T1000 (cell line): ENCODE data around the gene STUB1.

Experiments
- DNase-seq: peaks from one replicate; lab custom pipeline; 2025; ENCODE audit warnings: mixed read lengths; lab: John Stamatoyannopoulos, UW

Gene STUB1

DNA sequence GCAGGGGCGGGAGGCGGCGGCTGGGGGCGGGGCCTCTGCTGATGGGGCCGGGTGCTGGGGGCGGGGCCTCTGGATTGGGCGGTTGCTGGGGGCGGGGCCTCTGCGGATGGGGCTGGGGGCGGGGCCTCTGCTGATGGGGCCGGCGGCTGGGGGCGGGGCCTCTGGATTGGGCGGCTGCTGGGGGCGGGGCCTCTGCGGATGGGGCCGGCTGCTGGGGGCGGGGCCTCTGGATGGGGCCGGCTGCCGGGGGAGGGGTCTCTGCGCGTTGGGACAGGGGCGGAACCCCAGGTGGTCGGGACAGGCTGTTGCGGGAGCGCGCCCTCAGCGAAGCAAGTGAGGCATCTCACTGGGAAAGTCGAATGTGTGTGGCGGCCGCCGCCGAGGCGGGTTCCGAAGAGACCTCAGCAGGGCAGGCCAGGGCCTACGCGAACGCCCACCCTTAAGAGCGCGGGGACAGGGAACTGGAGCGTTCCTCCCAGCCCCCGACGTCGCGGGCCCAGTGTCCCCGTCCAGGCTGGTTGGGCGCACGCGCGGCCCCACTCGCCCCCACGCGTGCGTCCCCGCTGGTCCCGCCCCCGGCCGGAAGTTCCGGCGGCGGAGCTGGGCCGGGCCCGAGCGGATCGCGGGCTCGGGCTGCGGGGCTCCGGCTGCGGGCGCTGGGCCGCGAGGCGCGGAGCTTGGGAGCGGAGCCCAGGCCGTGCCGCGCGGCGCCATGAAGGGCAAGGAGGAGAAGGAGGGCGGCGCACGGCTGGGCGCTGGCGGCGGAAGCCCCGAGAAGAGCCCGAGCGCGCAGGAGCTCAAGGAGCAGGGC lies at the start of gene STUB1:
Gene STUB1, plus strand, starts transcription at position 597 of the 811 bp plus-strand sequence. Its CDS starts 116 bp downstream, at position 713.
- DNase-seq = peak; percentile 88

- no peak for DNase-seq
Observed at GRCh38 chr16:630815-631405, 49.3 kb upstream of the STUB1 start, which contains the start of gene WFIKKN1. Gene WFIKKN1 (plus strand): TSS chr16:630985. CDS start chr16:631254, 269 bp downstream.

GRCh38 chr16:631808-632358 lies 48.3 kb upstream of the STUB1 start:
- DNase-seq = no peak

DNA sequence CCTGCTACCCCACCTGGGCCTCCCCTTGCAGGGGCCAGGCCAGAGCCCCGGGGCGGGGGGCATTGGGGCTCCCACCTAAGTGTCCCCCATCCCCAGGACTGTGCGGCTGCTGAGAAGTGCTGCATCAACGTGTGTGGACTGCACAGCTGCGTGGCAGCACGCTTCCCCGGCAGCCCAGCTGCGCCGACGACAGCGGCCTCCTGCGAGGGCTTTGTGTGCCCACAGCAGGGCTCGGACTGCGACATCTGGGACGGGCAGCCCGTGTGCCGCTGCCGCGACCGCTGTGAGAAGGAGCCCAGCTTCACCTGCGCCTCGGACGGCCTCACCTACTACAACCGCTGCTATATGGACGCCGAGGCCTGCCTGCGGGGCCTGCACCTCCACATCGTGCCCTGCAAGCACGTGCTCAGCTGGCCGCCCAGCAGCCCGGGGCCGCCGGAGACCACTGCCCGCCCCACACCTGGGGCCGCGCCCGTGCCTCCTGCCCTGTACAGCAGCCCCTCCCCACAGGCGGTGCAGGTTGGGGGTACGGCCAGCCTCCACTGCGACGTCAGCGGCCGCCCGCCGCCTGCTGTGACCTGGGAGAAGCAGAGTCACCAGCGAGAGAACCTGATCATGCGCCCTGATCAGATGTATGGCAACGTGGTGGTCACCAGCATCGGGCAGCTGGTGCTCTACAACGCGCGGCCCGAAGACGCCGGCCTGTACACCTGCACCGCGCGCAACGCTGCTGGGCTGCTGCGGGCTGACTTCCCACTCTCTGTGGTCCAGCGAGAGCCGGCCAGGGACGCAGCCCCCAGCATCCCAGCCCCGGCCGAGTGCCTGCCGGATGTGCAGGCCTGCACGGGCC lies 47.5 kb upstream of the STUB1 start:
- no peak for DNase-seq

DNA sequence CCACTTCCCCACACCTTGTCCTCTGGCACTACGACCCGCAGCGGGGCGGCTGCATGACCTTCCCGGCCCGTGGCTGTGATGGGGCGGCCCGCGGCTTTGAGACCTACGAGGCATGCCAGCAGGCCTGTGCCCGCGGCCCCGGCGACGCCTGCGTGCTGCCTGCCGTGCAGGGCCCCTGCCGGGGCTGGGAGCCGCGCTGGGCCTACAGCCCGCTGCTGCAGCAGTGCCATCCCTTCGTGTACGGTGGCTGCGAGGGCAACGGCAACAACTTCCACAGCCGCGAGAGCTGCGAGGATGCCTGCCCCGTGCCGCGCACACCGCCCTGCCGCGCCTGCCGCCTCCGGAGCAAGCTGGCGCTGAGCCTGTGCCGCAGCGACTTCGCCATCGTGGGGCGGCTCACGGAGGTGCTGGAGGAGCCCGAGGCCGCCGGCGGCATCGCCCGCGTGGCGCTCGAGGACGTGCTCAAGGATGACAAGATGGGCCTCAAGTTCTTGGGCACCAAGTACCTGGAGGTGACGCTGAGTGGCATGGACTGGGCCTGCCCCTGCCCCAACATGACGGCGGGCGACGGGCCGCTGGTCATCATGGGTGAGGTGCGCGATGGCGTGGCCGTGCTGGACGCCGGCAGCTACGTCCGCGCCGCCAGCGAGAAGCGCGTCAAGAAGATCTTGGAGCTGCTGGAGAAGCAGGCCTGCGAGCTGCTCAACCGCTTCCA lies 46.7 kb upstream of the STUB1 start:
- DNase-seq = no peak

GRCh38 chr16:634051-634670 lies 46.0 kb upstream of the STUB1 start:
- DNase-seq = no peak

GRCh38 chr16:634996-635395 lies 45.2 kb upstream of the STUB1 start:
- DNase-seq = no peak

- DNase-seq = no peak
Observed at GRCh38 chr16:635573-636205, 44.5 kb upstream of the STUB1 start.

GRCh38 chr16:636206-637080 lies 43.8 kb upstream of the STUB1 start, which contains the start of gene METTL26:
Gene METTL26 (minus strand): TSS chr16:636305. CDS start chr16:636290, 15 bp downstream.
- DNase-seq = peak; percentile 95

GRCh38 chr16:637081-638018 lies 42.9 kb upstream of the STUB1 start:
- DNase-seq = no peak

DNA sequence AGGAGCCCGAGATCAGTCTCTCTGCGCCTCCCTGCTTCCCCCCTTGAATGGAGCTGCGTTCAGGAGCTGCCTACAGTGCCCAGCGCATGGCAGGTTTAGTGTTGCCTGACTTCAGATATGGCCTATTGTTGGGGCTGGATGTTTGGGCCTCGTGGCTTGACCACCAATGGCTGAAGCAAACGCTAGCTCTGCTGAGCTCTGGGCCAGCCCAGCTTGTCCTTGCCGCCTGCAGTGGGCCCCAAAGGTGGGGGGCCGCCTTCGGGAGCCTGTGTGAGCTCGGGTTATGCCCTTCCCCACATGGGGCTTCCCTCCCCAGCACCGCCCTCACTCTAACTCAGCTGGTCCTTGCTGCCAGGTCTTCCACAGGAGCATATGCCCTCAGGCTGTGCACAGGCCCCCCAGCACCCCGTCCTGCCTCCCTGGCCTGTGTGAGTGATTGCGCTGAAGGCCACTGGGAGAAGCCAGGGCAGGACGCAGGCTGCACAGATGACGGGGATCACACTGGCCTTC lies 42.1 kb upstream of the STUB1 start:
- DNase-seq = no peak

- no peak for DNase-seq
Observed at GRCh38 chr16:638836-639235, 41.4 kb upstream of the STUB1 start.

DNA sequence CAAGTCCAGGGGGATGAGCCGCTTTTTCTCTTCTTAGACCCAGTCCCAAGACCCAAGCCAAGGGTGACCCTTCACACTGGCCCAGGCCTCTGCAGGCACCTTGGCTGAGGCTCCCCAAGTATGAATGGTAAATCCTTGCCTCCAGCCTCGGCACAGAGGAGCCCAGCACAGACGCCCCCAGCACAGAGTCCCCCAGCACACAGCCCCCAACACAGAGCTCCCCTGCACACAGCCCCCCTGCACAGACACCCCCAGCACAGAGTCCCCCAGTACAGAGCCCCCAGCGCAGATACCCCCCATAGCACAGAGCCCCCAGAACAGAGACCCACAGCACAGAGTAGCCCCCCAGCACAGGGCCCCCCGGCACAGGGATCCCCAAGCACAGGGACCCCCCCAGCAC lies 39.6 kb upstream of the STUB1 start:
- DNase-seq = no peak

GRCh38 chr16:641326-642188 lies 38.7 kb upstream of the STUB1 start, which contains the start of gene MCRIP2:
Gene MCRIP2 (plus strand): TSS chr16:641828. CDS start chr16:641992, 164 bp downstream.
- DNase-seq = peak; percentile 72

DNA sequence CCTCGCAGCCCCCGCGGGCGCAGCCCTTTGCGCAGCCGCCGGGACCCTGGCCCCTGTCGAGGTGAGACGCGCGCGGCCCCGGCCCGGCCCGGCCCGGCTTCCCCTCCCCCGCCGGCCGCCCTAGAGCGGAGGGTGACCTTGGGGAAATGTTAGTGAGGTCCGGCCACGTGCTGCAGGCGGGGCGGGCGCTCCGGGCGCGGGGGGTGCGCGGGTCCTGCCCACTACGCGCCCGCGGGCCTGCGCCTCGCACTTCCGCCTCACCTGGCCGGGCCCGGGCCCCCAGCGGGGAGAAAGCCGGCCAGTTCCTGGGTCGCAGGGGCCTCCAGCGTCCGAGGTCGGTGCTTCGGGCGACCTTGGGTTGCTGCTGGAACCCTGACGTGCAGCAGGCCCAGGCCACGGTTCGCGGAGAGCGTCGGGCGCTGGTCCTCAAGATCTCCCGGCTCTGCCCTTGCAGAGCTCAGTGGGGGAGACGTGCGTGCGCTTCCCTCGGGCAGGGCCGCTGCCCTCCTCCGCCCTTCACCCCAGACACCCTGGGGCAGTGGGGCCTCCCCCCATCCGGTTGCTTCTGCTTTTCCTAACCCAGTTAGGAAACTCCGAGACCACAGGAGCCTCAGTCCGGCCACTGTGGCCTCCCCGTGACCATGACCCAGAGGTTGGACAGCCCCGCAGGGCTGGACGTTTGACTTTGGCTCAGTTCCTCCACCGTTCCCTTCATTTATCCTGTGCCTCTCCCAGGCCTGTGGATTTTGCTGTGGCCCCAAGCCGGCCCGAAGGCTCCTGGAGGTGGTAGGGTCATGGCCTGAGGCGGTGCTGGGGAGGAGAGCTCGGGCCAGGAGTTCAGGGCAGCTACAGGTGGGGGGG lies 37.8 kb upstream of the STUB1 start:
- no peak for DNase-seq

DNA sequence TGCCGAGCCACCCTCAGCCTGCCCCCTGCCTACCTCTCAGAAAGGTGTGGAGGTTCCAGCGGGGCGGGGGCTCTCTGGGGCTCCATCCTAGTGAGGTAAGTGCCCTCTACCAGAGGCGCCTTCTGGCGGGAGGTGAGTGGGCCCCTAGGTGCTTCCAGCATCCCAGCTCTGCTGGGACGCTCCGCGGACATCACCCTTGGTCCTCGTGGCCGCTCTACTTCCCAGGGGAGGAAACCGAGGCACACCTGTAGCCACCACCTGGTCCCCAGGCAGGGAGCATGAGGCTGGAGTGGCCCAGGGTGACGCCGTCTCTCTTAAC lies 37.2 kb upstream of the STUB1 start:
- no peak for DNase-seq
